Fibroblast of lung (primary cell): ENCODE results near the gene CRACR2B. TPM values are rescaled to one million over a fixed set of nuclear protein-coding genes. Genes with fewer than 3 reads are reported as not detected.
A peak's percentile ranks its signal among the peaks of the same experiment; 100 is the strongest.

Experiments
- DNase-seq, 2 donors: peaks; one replicate each; pipeline versions ENCODE4 v3.0.0 to v3.0.0-alpha.2; 2010; ENCODE audit warnings: low read depth in 2 of 2
- H2AFZ ChIP-seq: 2 replicates; pipeline ENCODE4 v1.5.1; 2012; ENCODE audit warnings: low read length, control low read depth, inconsistent platforms
- H3K27ac ChIP-seq: 2 replicates; pipeline ENCODE4 v1.5.1; 2011; ENCODE audit warnings: low read length, control low read depth; ENCODE audit not compliant: insufficient read depth
- H3K27me3 ChIP-seq: 2 replicates; pipeline ENCODE4 v1.5.1; 2011; ENCODE audit warnings: mild to moderate bottlenecking, low read length; ENCODE audit not compliant: control insufficient read depth, insufficient read depth
- H3K36me3 ChIP-seq: 2 replicates; pipeline ENCODE4 v1.5.1; 2011; ENCODE audit warnings: low read length; ENCODE audit not compliant: control insufficient read depth, insufficient read depth
- H3K4me1 ChIP-seq: 2 replicates; pipeline ENCODE4 v1.5.1; 2011; ENCODE audit warnings: low read length; ENCODE audit not compliant: control insufficient read depth, insufficient read depth; ENCODE audit errors: extremely low read depth
- H3K4me2 ChIP-seq: 2 replicates; pipeline ENCODE4 v1.5.1; 2011; ENCODE audit warnings: low read length, control low read depth; ENCODE audit not compliant: insufficient read depth; ENCODE audit errors: extremely low read depth
- H3K4me3 ChIP-seq, 4 experiments: fragments of 200-600 bp in 1 of 4; sonication (generic) in 1 of 4; replicated peaks in 1 of 4; 2 replicates each; pipeline ENCODE4 v1.5.1; 2011 to 2016; ENCODE audit warnings: low read length in 4 of 4, low read depth in 3 of 4, mild to moderate bottlenecking in 3 of 4, control low read depth in 2 of 4, inconsistent platforms in 1 of 4, mixed read lengths in 1 of 4; ENCODE audit not compliant: insufficient read depth in 1 of 4; ENCODE audit errors: control extremely low read depth in 1 of 4
- H3K79me2 ChIP-seq: 2 replicates; pipeline ENCODE4 v1.5.1; 2012; ENCODE audit warnings: mild to moderate bottlenecking, low read length, inconsistent platforms; ENCODE audit not compliant: control insufficient read depth, insufficient read depth
- H3K9ac ChIP-seq: 2 replicates; pipeline ENCODE4 v1.5.1; 2011; ENCODE audit warnings: mild to moderate bottlenecking, low read length, control low read depth; ENCODE audit not compliant: insufficient read depth
- H3K9me3 ChIP-seq: 2 replicates; pipeline ENCODE4 v1.5.1; 2012; ENCODE audit warnings: low read depth, low read length; ENCODE audit not compliant: control insufficient read depth, insufficient read depth
- H4K20me1 ChIP-seq: 2 replicates; pipeline ENCODE4 v1.5.1; 2011; ENCODE audit warnings: low read length; ENCODE audit not compliant: control insufficient read depth, insufficient read depth; ENCODE audit errors: extremely low read depth
- CTCF ChIP-seq, 2 donors: IDR thresholded peaks in 1 of 2; conservative IDR thresholded peaks in 1 of 2; 1 replicate in 1 of 2; 2 replicates in 1 of 2; pipeline ENCODE4 v1.5.1; 2011 to 2012; ENCODE audit warnings: low read length in 2 of 2, control low read depth in 1 of 2, inconsistent platforms in 1 of 2, low read depth in 1 of 2, mild to moderate bottlenecking in 1 of 2
- EZH2 ChIP-seq: IDR thresholded peaks from 2 replicates; pipeline ENCODE4 v1.5.1; 2012; ENCODE audit warnings: low read length, control low read depth, mild to moderate bottlenecking; ENCODE audit errors: missing control alignments
- polyA plus RNA-seq, 2 donors: library from polyadenylated mRNA; depleted of rRNA in 1 of 2; stranded (reverse) in 1 of 2; unstranded in 1 of 2; fragments of >200 nt; gene quantifications; 2 replicates each; pipeline ENCODE4 v1.2.1, GENCODE V29; 2011 to 2012; ENCODE audit warnings: missing spikeins in 1 of 2
- total RNA-seq: library from RNA; depleted of rRNA; stranded (reverse); fragments of >200 nt; gene quantifications from 2 replicates; pipeline ENCODE4 v1.2.1, GENCODE V29; 2014

CRACR2B gene
- total and polyA plus RNA-seq, 2 donors (not counting 1 experiment from before 2014, with no cell fraction given): 0.11 to 0.66 TPM

- Histone ChIP-seq H2AFZ (no peak overlapping the region), H3K4me1 (peaks cover 9% of the 10 kb centered on the region), H3K9me3 (no peaks in the 10 kb centered on the region), H3K36me3 (peaks cover 20% of the 10 kb centered on the region), H3K4me3 (peak overlapping the region in 1 of 4 experiments; percentile 73), H3K9ac (no peak overlapping the region), H3K79me2 (peaks cover 1% of the 10 kb centered on the region), H3K27ac (no peak overlapping the region), H3K27me3 (no peaks in the 10 kb centered on the region), H4K20me1 (no peaks in the 10 kb centered on the region), H3K4me2 (peak overlapping the region; percentile 25)
- TF ChIP-seq EZH2: no peak
- TF ChIP-seq CTCF (conservative IDR thresholded peaks at IDR 0.05 in 1 of 2, IDR thresholded peaks at IDR 0.05 in 1 of 2; ENCODE audit: low read depth in 1 of 2, low read length in 2 of 2): no peak
- DNase-seq: no peak
Observed at GRCh38 chr11:802693-803466, 24.8 kb upstream of the CRACR2B start.

- H3K4me2 ChIP-seq: peak overlapping the region; percentile 25
- no peak overlapping the region for H3K27ac ChIP-seq
- peaks cover 20% of the 10 kb centered on the region for H3K36me3 ChIP-seq
- no peak overlapping the region for H2AFZ ChIP-seq
- DNase-seq: no peak
- peaks cover 4% of the 10 kb centered on the region for H3K79me2 ChIP-seq
- TF ChIP-seq EZH2: no peak
- no peak for TF ChIP-seq CTCF (conservative IDR thresholded peaks at IDR 0.05 in 1 of 2, IDR thresholded peaks at IDR 0.05 in 1 of 2; ENCODE audit: low read depth in 1 of 2, low read length in 2 of 2)
- no peak overlapping the region for H3K9ac ChIP-seq
- no peaks in the 10 kb centered on the region for H4K20me1 ChIP-seq
- no peaks in the 10 kb centered on the region for H3K27me3 ChIP-seq
- H3K4me3 ChIP-seq: peak overlapping the region in 2 of 4 experiments; percentile 54 to 73
- no peaks in the 10 kb centered on the region for H3K9me3 ChIP-seq
- H3K4me1 ChIP-seq: peaks cover 10% of the 10 kb centered on the region
Observed at GRCh38 chr11:803467-803742, 24.3 kb upstream of the CRACR2B start.

GRCh38 chr11:803770-804598 lies 23.7 kb upstream of the CRACR2B start:
- peak overlapping the region; percentile 20 for H3K9ac ChIP-seq
- H3K27ac ChIP-seq: peak overlapping the region; percentile 57
- H3K4me2 ChIP-seq: peak overlapping the region; percentile 97
- H3K27me3 ChIP-seq: no peaks in the 10 kb centered on the region
- H3K36me3 ChIP-seq: peaks cover 20% of the 10 kb centered on the region
- no peak for TF ChIP-seq CTCF (conservative IDR thresholded peaks at IDR 0.05 in 1 of 2, IDR thresholded peaks at IDR 0.05 in 1 of 2; ENCODE audit: low read depth in 1 of 2, low read length in 2 of 2)
- H3K79me2 ChIP-seq: peaks cover 9% of the 10 kb centered on the region
- DNase-seq: no peak
- peaks cover 12% of the 10 kb centered on the region for H3K4me1 ChIP-seq
- H4K20me1 ChIP-seq: no peaks in the 10 kb centered on the region
- no peaks in the 10 kb centered on the region for H3K9me3 ChIP-seq
- H2AFZ ChIP-seq: no peak overlapping the region
- H3K4me3 ChIP-seq: peak overlapping the region; percentile 54 to 73 (median 60)
